GM10248 (cell line): ENCODE measurements around the gene NUDT11.
"Not testable (repeated sequence)": the region's sequence is repeated elsewhere in the genome, so short reads cannot be mapped to it uniquely, and the experiment has no call there.

Source experiments
- CTCF ChIA-PET: fragments of 300-600 bp; sonication (Branson Sonifier 250); formaldehyde crosslinking; extraction: SDS; loops from one replicate; lab custom pipeline; 2021; ENCODE audit warnings: antibody characterized with exemption; lab: Yijun Ruan, JAX
- POLR2A ChIA-PET: fragments of 350-650 bp; sonication (Branson Sonifier 250); formaldehyde crosslinking; extraction: SDS; loops from one replicate; lab custom pipeline; 2020; ENCODE audit warnings: antibody characterized with exemption; lab: Yijun Ruan, JAX
- DNase-seq: peaks from one replicate; pipeline ENCODE4 v3.0.0; 2012; ENCODE audit errors: extremely low spot score
- CTCF ChIP-seq: IDR thresholded peaks from 2 replicates; pipeline ENCODE4 v1.5.1; 2012; ENCODE audit warnings: mild to moderate bottlenecking, low read depth; ENCODE audit errors: extremely low read depth, missing control alignments, control extremely low read depth

The NUDT11 gene

GRCh38 chrX:51484616-51485015 lies 11.8 kb downstream of the NUDT11 start:
- no peak for TF ChIP-seq CTCF
- POLR2A ChIA-PET = no interaction called here
- no peak for DNase-seq
- CTCF ChIA-PET = no interaction called here

- DNase-seq, POLR2A ChIA-PET, CTCF ChIA-PET: not testable (repeated sequence)
These were observed 14.0 kb downstream of the NUDT11 start for GRCh38 chrX:51482411-51482810.

- ChIA-PET POLR2A (no interaction called here), CTCF (interaction anchor here (0.7 to 5.5 kb wide), 3 partner anchors 10 to 21 kb away, joined by 3 to 31 read pairs (median 9); no protein-coding TSS in a partner anchor)
- TF ChIP-seq CTCF = no peak
- DNase-seq = no peak
These were observed 19.5 kb downstream of the NUDT11 start for GRCh38 chrX:51476930-51477329.

- ChIA-PET CTCF (no interaction called here), POLR2A (no interaction called here)
- no peak for DNase-seq
- TF ChIP-seq CTCF = no peak
These were observed 33.1 kb downstream of the NUDT11 start for GRCh38 chrX:51463322-51463721.

GRCh38 chrX:51461053-51462044 lies 35.0 kb downstream of the NUDT11 start:
- peak; percentile 19 for DNase-seq
- ChIA-PET POLR2A (no interaction called here), CTCF (interaction anchor here (0.6 to 5.6 kb wide), 16 partner anchors 9 to 770 kb away, joined by 3 to 39 read pairs (median 4); partner anchors contain the start of gene NUDT11)
- peak; percentile 72 for TF ChIP-seq CTCF

GRCh38 chrX:51459125-51459524 lies 37.3 kb downstream of the NUDT11 start:
- ChIA-PET CTCF (interaction anchor here (0.7 to 5.6 kb wide), 7 partner anchors 12 to 324 kb away, joined by 3 to 39 read pairs (median 6); no protein-coding TSS in a partner anchor), POLR2A (no interaction called here)
- DNase-seq = no peak
- TF ChIP-seq CTCF = peak; percentile 27

GRCh38 chrX:51456814-51457213 lies 39.6 kb downstream of the NUDT11 start:
- CTCF ChIA-PET = interaction anchor here (5.6 kb wide), 1 partner anchor 120 kb away, joined by 39 read pairs; no protein-coding TSS in a partner anchor
- POLR2A ChIA-PET = no interaction called here
- DNase-seq = no peak
- TF ChIP-seq CTCF = no peak
